Immature natural killer cell (primary cell): Measurements from ENCODE around the gene TTLL10. TPM values are rescaled to one million over a fixed set of nuclear protein-coding genes. Genes with fewer than 3 reads are reported as not detected.
"Not testable (repeated sequence)": the region's sequence is repeated elsewhere in the genome, so short reads cannot be mapped to it uniquely, and the experiment has no call there.

Experiments
- DNase-seq, 3 donors: peaks; one replicate each; pipeline ENCODE4 v3.0.0; 2022; ENCODE audit warnings: mixed read lengths in 1 of 3
- H3K27ac Mint-ChIP-seq, 6 donors: one replicate each; pipeline ENCODE4 v1.8.0; 2020; ENCODE audit warnings: mixed read lengths in 6 of 6, mild to moderate bottlenecking in 5 of 6, inconsistent platforms in 4 of 6, moderate library complexity in 3 of 6
- H3K27me3 Mint-ChIP-seq, 3 donors: one replicate each; pipeline ENCODE4 v1.8.0; 2020 to 2021; ENCODE audit warnings: low read depth in 3 of 3, mild to moderate bottlenecking in 3 of 3, mixed read lengths in 3 of 3, moderate library complexity in 3 of 3, inconsistent platforms in 1 of 3
- H3K36me3 Mint-ChIP-seq, 3 donors: one replicate each; pipeline ENCODE4 v1.8.0; 2020; ENCODE audit warnings: mixed read lengths in 3 of 3, inconsistent platforms in 2 of 3, mild to moderate bottlenecking in 2 of 3
- H3K4me1 Mint-ChIP-seq, 2 donors: one replicate each; pipeline ENCODE4 v1.8.0; 2020; ENCODE audit warnings: inconsistent platforms in 2 of 2, mild to moderate bottlenecking in 2 of 2, mixed read lengths in 2 of 2, moderate library complexity in 1 of 2
- H3K4me3 Mint-ChIP-seq, 5 donors: one replicate each; pipeline ENCODE4 v1.8.0; 2020; ENCODE audit warnings: mild to moderate bottlenecking in 5 of 5, mixed read lengths in 5 of 5, inconsistent platforms in 3 of 5, moderate library complexity in 3 of 5
- H3K9me3 Mint-ChIP-seq, 6 donors: one replicate each; pipeline ENCODE4 v1.8.0; 2020; ENCODE audit warnings: mild to moderate bottlenecking in 6 of 6, mixed read lengths in 6 of 6, inconsistent platforms in 4 of 6, moderate library complexity in 3 of 6
- polyA plus RNA-seq, 3 donors: library from polyadenylated mRNA; unstranded; fragments of 300-500 nt; fragmentation: Illumina TruSeq; gene quantifications; one replicate each; pipeline ENCODE4 v1.2.3, GENCODE V29; 2021

The TTLL10 gene
- polyA plus RNA-seq, 3 donors from 2014 or later = 0.68 to 0.83 (median 0.69) TPM

DNA sequence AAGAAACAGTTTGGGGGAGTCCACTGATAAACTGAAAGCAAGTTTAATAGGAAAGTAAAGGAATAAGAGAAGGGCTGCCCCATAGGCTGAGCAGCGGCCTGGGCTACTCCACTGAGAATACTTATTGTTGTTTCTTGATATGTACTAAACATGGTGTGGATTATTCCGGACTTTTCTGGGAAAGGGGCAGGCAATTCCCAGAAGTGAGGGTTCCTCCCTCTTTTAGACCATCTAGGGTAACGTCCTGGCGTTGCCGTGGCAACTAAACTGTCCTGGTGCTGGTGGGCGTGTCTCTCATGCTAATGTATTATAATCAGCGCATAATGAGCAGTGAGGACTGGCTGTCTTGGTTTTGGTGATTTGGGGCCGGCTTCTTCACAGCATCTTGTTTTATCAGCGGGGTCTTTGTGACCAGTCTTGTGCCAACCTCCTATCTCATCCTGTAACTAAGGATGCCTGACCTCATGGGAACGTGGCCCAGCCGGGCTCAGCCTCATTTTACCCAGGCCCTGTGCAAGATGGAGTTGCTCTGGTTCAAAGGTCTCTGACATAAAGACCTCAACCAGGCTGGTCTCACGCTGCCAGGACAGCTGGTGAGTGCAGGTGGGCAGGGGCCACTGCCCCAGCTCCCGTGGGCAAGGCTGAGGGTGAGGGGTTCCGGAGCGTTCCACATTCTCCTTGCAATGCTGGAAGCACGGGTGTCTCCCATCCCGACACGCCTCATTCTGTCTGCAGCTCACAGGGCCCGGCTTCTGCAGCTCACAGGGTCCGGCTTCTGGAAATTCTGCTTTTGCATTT is 38.1 kb upstream of the TTLL10 start:
- H3K4me3 Mint-ChIP-seq = peak overlapping the region in 3 of 5 donors; percentile 27 to 45 (median 38)
- H3K36me3 Mint-ChIP-seq = no peaks in the 10 kb centered on the region
- DNase-seq = no peak
- H3K27ac Mint-ChIP-seq = peak overlapping the region in 1 of 6 donors; percentile 7
- H3K9me3 Mint-ChIP-seq = no peaks in the 10 kb centered on the region
- H3K4me1 Mint-ChIP-seq = peaks cover 6 to 7% of the 10 kb centered on the region in 2 donors
- peaks cover 0 to 4% (median 3%) of the 10 kb centered on the region in 3 donors for H3K27me3 Mint-ChIP-seq

- H3K36me3 Mint-ChIP-seq = no peaks in the 10 kb centered on the region
- peak in 1 of 3 donors; percentile 15 for DNase-seq
- H3K4me1 Mint-ChIP-seq = peaks cover 6 to 7% of the 10 kb centered on the region in 2 donors
- peak overlapping the region in 4 of 5 donors; percentile 17 to 55 (median 45) for H3K4me3 Mint-ChIP-seq
- H3K9me3 Mint-ChIP-seq = no peaks in the 10 kb centered on the region
- peaks cover 0 to 4% (median 3%) of the 10 kb centered on the region in 3 donors for H3K27me3 Mint-ChIP-seq
- H3K27ac Mint-ChIP-seq = no peak overlapping the region
Observed at GRCh38 chr1:1136547-1137230, 37.0 kb upstream of the TTLL10 start.

DNA sequence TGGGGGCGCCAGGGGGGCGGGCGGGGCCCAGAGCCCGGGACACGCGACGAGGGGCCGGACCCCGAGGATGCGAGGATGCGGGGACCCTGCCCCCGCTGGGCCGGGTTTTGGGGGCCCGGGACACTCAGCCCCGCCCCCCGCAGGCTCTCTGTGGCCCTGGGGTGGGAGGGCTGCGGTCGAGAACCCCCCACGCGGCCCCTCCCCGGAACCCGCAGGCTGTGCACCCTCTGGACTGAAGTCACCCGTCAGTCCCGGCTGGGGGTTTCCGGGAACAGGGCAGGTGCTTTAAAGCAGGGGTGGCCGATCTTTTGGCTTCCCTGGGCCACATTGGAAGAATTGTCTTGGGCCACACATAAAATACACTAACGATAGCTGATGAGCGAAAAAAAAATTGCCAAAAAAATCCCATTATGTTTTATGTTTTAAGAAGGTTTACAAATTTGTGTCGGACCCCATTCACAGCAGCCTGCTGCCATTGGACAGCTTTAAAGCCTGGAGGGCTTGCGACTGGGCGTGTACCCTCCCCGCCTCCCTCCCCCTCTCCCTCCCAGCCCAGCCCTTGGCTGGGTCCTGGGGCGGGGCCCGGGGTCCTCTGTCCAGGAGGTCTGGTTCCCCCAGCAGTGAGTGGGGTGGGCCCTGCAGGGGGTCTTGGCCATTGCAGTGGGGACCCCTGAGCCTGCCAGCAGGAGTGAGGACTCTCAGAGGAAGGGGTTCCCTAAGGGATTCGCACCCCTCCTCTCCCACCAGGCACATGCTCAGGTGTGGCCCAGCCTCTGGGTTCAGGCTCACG is 36.2 kb upstream of the TTLL10 start:
- DNase-seq = peak; percentile 67 to 79 (median 72)
- H3K4me3 Mint-ChIP-seq = peak overlapping the region; percentile 63 to 86 (median 84)
- peaks cover 0 to 4% (median 3%) of the 10 kb centered on the region in 3 donors for H3K27me3 Mint-ChIP-seq
- no peaks in the 10 kb centered on the region for H3K9me3 Mint-ChIP-seq
- H3K4me1 Mint-ChIP-seq = peaks cover 6 to 7% of the 10 kb centered on the region in 2 donors
- H3K27ac Mint-ChIP-seq = peak overlapping the region in 5 of 6 donors; percentile 84 to 92 (median 87)
- no peaks in the 10 kb centered on the region for H3K36me3 Mint-ChIP-seq

DNA sequence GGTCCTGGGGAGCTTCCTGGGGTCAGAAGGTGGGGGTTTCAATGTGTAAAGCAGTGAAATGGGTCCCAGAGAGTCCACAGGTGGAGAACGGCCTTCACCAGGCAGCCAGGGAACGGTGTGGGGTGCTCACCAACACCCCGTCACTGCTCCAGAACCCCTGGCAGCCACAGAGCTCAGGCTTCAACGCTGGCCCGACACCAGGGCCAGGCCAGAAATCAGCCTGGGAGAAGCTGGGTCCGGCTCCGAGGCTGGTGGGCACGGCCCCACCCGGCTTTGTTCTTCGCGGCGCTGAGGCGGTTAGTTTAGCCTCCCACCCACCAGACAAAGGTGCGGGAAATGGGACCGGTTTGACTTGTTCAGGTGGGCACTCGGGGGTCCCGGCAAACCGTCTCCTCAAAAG is 33.0 kb upstream of the TTLL10 start:
- Mint-ChIP-seq H3K27me3 (peaks cover 0 to 3% (median 2%) of the 10 kb centered on the region in 3 donors), H3K4me1 (peaks cover 6 to 11% of the 10 kb centered on the region in 2 donors), H3K36me3 (no peaks in the 10 kb centered on the region), H3K9me3 (no peaks in the 10 kb centered on the region), H3K27ac (no peak overlapping the region), H3K4me3 (no peak overlapping the region)
- no peak for DNase-seq

DNA sequence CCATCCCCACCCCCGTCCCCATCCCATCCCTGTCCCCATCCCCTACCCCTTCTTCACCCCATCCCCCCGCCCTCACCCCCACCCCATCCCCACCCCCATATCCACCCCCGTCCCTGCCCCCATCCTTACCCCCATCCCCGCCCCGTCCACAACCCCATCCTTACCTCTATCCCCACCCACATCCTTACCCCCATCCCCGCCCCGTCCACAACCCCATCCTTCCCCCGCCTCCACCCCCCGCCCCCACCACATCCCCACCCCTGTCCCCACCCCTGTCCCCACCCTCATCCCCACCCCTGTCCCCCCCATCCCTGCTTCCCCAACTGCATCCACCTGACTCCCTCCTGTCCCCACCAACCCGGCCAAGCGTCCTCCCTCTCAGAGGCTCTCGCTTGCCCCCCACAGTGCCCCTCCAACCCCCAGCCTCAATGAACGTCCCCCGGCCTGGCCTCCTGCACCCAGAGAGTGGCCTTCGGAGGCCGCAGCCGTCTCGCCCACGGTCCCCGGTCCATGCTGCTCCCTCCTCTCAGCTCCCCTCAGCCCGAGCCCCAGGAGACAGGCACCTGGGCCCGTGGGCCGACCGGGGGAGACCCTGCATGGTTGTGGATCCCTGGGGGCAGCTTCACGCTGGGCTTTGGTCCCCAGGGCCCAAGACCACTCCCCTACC is 32.3 kb upstream of the TTLL10 start:
- H3K4me3 Mint-ChIP-seq = no peak overlapping the region
- H3K9me3 Mint-ChIP-seq = no peaks in the 10 kb centered on the region
- H3K27ac Mint-ChIP-seq = no peak overlapping the region
- H3K36me3 Mint-ChIP-seq = no peaks in the 10 kb centered on the region
- DNase-seq = no peak
- H3K4me1 Mint-ChIP-seq = peaks cover 6 to 9% of the 10 kb centered on the region in 2 donors
- H3K27me3 Mint-ChIP-seq = peaks cover 0 to 4% (median 2%) of the 10 kb centered on the region in 3 donors

- no peaks in the 10 kb centered on the region for H3K9me3 Mint-ChIP-seq
- no peak for DNase-seq
Observed at GRCh38 chr1:1141911-1142250, 31.8 kb upstream of the TTLL10 start.

DNA sequence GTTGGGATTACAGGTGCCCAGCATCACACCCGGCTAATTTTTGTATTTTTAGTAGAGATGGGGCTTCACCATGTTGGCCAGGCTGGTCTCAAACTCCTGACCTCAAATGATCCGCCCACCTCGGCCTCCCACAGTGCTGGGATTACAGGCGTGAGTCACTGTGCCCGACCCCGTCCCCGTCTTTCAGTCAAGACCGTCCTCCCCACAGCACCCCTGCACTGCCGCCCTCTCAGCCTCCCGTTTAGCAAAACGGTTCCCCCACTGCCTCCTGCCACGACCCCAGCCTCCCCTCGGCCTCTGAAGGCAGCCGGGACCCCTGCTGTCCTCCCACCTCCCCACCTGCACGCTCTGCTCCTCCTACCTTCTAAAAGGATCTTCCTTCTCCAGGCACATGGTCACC is 31.3 kb upstream of the TTLL10 start:
- H3K9me3 Mint-ChIP-seq, H3K27me3 Mint-ChIP-seq, H3K4me3 Mint-ChIP-seq, H3K36me3 Mint-ChIP-seq, H3K27ac Mint-ChIP-seq, H3K4me1 Mint-ChIP-seq, DNase-seq: not testable (repeated sequence)

More at GRCh38 chr1:1141911-1142250, 31.8 kb upstream of the TTLL10 start:
- Mint-ChIP-seq H3K4me1 (peaks cover 6 to 9% of the 10 kb centered on the region in 2 donors), H3K36me3 (no peaks in the 10 kb centered on the region), H3K4me3 (no peak overlapping the region), H3K27me3 (peaks cover 0 to 6% (median 2%) of the 10 kb centered on the region in 3 donors), H3K27ac (no peak overlapping the region)

DNA sequence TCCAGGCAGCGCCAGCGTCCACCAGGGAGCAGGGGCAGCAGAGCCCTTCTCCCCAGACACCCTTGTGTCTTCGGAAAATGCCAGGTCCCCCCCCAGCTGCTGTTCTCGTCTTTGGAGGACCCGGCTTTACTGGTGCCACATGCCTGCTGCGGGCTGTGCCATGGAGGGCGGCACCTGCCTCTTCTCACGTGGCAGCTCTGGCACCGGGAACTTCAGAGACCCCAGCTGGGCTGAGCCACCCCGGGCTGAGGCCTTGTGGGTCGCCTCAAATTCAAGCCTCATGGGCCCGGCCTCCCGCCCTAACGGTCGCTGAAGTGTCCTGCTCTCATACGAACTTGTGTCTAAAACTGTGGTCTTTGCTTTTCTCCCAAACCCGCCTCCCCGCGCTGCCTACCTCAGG is 30.8 kb upstream of the TTLL10 start:
- Mint-ChIP-seq H3K36me3 (no peaks in the 10 kb centered on the region), H3K9me3 (no peaks in the 10 kb centered on the region), H3K27me3 (peaks cover 0 to 4% (median 0%) of the 10 kb centered on the region in 3 donors), H3K4me3 (no peak overlapping the region), H3K4me1 (peaks cover 0 to 6% of the 10 kb centered on the region in 2 donors), H3K27ac (no peak overlapping the region)
- DNase-seq = no peak

GRCh38 chr1:1143636-1144035 is 30.0 kb upstream of the TTLL10 start:
- Mint-ChIP-seq H3K4me1 (peaks cover 0 to 4% of the 10 kb centered on the region in 2 donors), H3K27ac (peak overlapping the region in 2 of 6 donors; percentile 64 to 81)

GRCh38 chr1:1144122-1144842 is 29.4 kb upstream of the TTLL10 start:
- peak; percentile 29 to 52 (median 50) for DNase-seq
- Mint-ChIP-seq H3K4me1 (peaks cover 0 to 4% of the 10 kb centered on the region in 2 donors), H3K4me3 (no peak overlapping the region), H3K27ac (peak overlapping the region in 3 of 6 donors; percentile 64 to 81 (median 71)), H3K36me3 (no peaks in the 10 kb centered on the region), H3K27me3 (peaks cover 0 to 4% (median 2%) of the 10 kb centered on the region in 3 donors), H3K9me3 (no peaks in the 10 kb centered on the region)

More at GRCh38 chr1:1143636-1144035, 30.0 kb upstream of the TTLL10 start:
- Mint-ChIP-seq H3K4me3 (no peak overlapping the region), H3K9me3 (no peaks in the 10 kb centered on the region), H3K27me3 (peaks cover 0 to 4% (median 2%) of the 10 kb centered on the region in 3 donors), H3K36me3 (no peaks in the 10 kb centered on the region)
- DNase-seq = no peak

GRCh38 chr1:1144843-1145546 is 28.7 kb upstream of the TTLL10 start:
- peaks cover 0 to 4% (median 2%) of the 10 kb centered on the region in 3 donors for H3K27me3 Mint-ChIP-seq
- H3K27ac Mint-ChIP-seq = no peak overlapping the region
- H3K4me3 Mint-ChIP-seq = no peak overlapping the region
- H3K36me3 Mint-ChIP-seq = no peaks in the 10 kb centered on the region
- H3K9me3 Mint-ChIP-seq = no peaks in the 10 kb centered on the region
- peaks cover 0 to 4% of the 10 kb centered on the region in 2 donors for H3K4me1 Mint-ChIP-seq
- no peak for DNase-seq

GRCh38 chr1:1145547-1145914 is 28.1 kb upstream of the TTLL10 start:
- Mint-ChIP-seq H3K27ac (no peak overlapping the region), H3K27me3 (peaks cover 0 to 4% (median 2%) of the 10 kb centered on the region in 3 donors), H3K4me3 (no peak overlapping the region), H3K4me1 (peaks cover 0 to 4% of the 10 kb centered on the region in 2 donors), H3K36me3 (no peaks in the 10 kb centered on the region), H3K9me3 (no peaks in the 10 kb centered on the region)
- DNase-seq = no peak
